BJ (cell line): Measurements from ENCODE around the gene SHROOM3. TPM values are rescaled to one million over a fixed set of nuclear protein-coding genes. Genes with fewer than 3 reads are reported as not detected.

Source experiments
- CTCF ChIA-PET: fragments of 350-600 bp; formaldehyde crosslinking; extraction: SDS; loops from one replicate; lab custom pipeline; 2021; ENCODE audit warnings: antibody characterized with exemption, inconsistent platforms; lab: Yijun Ruan, JAX
- POLR2A ChIA-PET: fragments of 300-600 bp; sonication (Branson Sonifier 250); formaldehyde crosslinking; extraction: SDS; loops from one replicate; lab custom pipeline; 2021; ENCODE audit warnings: antibody characterized with exemption; lab: Charles Lee
- DNase-seq: peaks from one replicate; pipeline ENCODE4 v3.0.0-alpha.2; 2011; ENCODE audit warnings: low read depth
- H3K27me3 ChIP-seq: 2 replicates; pipeline ENCODE4 v1.6.0; 2011; ENCODE audit warnings: low read length; ENCODE audit not compliant: control insufficient read depth, insufficient read depth
- H3K36me3 ChIP-seq: 2 replicates; pipeline ENCODE4 v1.5.1; 2011; ENCODE audit warnings: low read length; ENCODE audit not compliant: control insufficient read depth, insufficient read depth
- H3K4me3 ChIP-seq: 2 replicates; pipeline ENCODE4 v1.5.1; 2011; ENCODE audit warnings: low read depth, mild to moderate bottlenecking, control low read depth, low read length
- polyA plus RNA-seq: library from polyadenylated mRNA; depleted of rRNA; stranded (reverse); fragments of >200 nt; gene quantifications from 2 replicates; pipeline ENCODE4 v1.2.3, GENCODE V29; 2011
- TF ChIP-seq, protein P1 (sequence below): IDR thresholded peaks from 2 replicates; pipeline ENCODE4 v1.5.1; 2011; ENCODE audit warnings: low read depth, mild to moderate bottlenecking, control low read depth, inconsistent platforms, low read length, moderate library complexity; ENCODE audit not compliant: insufficient read depth

SHROOM3 gene
- polyA plus RNA-seq, 1 experiment: 46.1 TPM

DNA sequence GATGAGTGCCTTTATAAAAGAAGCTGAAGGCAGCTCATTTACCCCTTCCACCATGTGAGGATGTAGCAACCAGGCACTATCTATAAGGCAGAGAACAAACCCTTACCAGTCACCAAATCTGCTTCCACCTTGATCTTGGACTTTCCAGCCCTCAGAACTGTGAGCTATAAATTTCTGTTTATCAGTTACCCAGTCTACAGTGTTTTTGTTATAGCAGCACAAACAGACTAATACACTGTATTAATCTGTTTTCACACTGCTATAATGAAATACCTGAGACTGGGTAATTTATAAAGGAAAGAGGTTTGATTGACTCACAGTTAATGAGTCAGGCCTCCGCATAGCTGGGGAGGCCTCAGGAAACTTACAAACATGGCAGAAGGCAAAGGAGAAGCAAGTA, 371.7 kb downstream of the SHROOM3 start:
- TF ChIP-seq, protein P1, sequence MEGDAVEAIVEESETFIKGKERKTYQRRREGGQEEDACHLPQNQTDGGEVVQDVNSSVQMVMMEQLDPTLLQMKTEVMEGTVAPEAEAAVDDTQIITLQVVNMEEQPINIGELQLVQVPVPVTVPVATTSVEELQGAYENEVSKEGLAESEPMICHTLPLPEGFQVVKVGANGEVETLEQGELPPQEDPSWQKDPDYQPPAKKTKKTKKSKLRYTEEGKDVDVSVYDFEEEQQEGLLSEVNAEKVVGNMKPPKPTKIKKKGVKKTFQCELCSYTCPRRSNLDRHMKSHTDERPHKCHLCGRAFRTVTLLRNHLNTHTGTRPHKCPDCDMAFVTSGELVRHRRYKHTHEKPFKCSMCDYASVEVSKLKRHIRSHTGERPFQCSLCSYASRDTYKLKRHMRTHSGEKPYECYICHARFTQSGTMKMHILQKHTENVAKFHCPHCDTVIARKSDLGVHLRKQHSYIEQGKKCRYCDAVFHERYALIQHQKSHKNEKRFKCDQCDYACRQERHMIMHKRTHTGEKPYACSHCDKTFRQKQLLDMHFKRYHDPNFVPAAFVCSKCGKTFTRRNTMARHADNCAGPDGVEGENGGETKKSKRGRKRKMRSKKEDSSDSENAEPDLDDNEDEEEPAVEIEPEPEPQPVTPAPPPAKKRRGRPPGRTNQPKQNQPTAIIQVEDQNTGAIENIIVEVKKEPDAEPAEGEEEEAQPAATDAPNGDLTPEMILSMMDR: no peak
- H3K27me3 ChIP-seq: no peaks in the 10 kb centered on the region
- H3K4me3 ChIP-seq: no peak overlapping the region
- DNase-seq: no peak
- ChIA-PET POLR2A (no interaction called here), CTCF (interaction anchor here (0.9 to 1.5 kb wide), 2 partner anchors 11 to 69 kb away, joined by 3 to 4 read pairs; no protein-coding TSS in a partner anchor)
- H3K36me3 ChIP-seq: no peaks in the 10 kb centered on the region

GRCh38 chr4:76809594-76810305, 374.7 kb downstream of the SHROOM3 start:
- CTCF ChIA-PET: interaction anchor here (0.9 to 1.6 kb wide), 3 partner anchors 15 to 31 kb away, joined by 3 to 4 read pairs (median 3); no protein-coding TSS in a partner anchor
- POLR2A ChIA-PET: interaction anchor here (0.6 kb wide), 1 partner anchor 204 kb away, joined by 4 read pairs; no protein-coding TSS in a partner anchor
- DNase-seq: no peak
- Histone ChIP-seq H3K4me3 (no peak overlapping the region), H3K27me3 (no peaks in the 10 kb centered on the region), H3K36me3 (no peaks in the 10 kb centered on the region)
- TF ChIP-seq, protein P1: no peak

DNA sequence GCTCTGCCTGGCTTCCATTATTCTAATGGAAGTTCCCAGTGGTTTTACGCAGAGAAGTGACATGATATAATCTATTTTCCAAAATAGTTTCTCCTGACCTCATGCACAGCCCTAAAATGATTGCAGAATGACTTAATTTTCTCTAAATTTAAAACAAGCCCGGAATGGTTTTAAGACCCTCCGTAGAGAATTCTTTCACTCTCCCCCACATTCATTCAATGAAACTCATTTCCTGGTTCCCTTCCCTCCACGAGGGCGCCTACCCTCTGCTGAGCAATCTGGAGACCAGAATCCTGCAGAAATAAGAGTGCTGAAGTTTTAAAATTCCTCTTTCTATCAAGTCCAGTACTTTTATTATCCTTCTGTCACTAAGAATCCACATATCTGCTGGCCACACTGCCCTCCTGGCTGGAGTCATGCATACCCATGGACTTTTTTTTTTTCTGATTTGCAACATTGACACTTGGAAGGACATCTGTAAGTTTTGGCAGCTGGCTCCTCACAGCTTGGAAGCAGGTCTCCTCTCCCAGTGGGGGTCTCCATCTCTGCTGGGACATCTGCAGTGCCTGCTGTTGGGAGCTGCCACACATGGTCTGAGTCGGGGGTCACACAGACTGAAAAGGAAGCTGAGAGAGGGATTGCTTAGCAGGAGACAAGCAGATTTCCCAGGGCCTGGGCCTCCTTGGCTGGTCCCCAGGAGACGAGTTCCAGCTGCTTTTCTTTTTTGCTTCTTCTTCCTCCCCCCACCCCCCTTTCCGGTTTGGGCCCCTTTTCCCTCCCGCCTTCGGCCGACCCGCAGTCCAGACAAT, 376.8 kb downstream of the SHROOM3 start:
- CTCF ChIA-PET: interaction anchor here (0.6 to 1.7 kb wide), 5 partner anchors 9 to 283 kb away, joined by 3 to 5 read pairs (median 5); no protein-coding TSS in a partner anchor
- POLR2A ChIA-PET: interaction anchor here (0.6 to 0.8 kb wide), 5 partner anchors 73 to 318 kb away, joined by 3 to 7 read pairs (median 3); partner anchors contain the start of gene SEPTIN11
- TF ChIP-seq, protein P1: 0 out of 2 replicates have a peak, but pooled peaks have one; percentile 19
- no peaks in the 10 kb centered on the region for H3K27me3 ChIP-seq
- peak; percentile 94 for DNase-seq
- no peaks in the 10 kb centered on the region for H3K36me3 ChIP-seq
- H3K4me3 ChIP-seq: no peak overlapping the region

DNA sequence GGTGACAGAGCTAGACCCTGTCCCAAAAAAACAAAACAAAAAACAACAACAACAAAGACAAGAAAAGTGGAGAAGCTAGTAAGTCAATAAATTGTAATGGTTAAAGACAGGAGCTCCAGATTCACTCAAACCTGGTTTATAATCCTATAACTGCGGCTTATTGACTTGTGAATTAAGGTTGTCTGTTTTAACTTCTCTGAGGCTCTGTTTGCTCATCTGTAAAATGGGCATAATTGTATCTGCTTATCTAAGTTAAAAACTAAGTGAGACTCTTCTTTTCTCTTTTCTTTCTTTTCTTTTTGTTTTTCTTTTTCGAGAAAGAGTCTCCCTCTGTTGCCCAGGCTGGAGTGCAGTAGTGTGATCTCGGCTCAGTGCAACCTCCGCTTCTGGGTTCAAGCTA, 378.0 kb downstream of the SHROOM3 start:
- CTCF ChIA-PET: interaction anchor here (1.2 to 1.7 kb wide), 3 partner anchors 8 to 139 kb away, joined by 3 to 5 read pairs (median 5); no protein-coding TSS in a partner anchor
- Histone ChIP-seq H3K27me3 (no peaks in the 10 kb centered on the region), H3K36me3 (no peaks in the 10 kb centered on the region), H3K4me3 (no peak overlapping the region)
- no peak for DNase-seq
- TF ChIP-seq, protein P1: no peak
- POLR2A ChIA-PET: interaction anchor here (0.6 kb wide), 1 partner anchor 73 kb away, joined by 3 read pairs; no protein-coding TSS in a partner anchor
